Measurements from ENCODE around the gene FILIP1L.

DNA sequence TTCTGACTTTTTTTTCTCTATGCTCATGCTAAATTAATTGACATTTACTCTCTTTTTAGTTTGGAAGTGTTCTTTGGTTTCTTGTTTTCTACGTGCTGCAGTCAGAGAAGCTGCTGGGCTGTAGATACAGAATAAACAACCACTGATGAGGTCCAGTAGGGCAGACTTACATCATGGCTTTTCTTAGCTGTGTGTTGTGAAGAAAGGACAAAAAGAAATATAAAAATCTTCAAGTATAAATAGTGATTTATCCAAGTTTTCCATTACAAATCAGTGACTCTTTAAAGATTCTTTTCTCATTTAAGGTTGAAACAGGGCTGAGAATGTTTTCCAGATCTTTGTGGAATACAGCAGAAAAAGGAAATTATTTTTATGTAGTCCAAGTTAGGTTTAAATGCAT lies 174.4 kb downstream of the FILIP1L start:
- TF ChIP-seq CTCF (IDR thresholded peaks at IDR 0.05) (no peak), POLR2A (IDR thresholded peaks at IDR 0.05) (no peak)

Measured in heart left ventricle (tissue), 13 donors.